Hepatocyte (in vitro differentiated cells): ENCODE results near the gene ANKS3. TPM values are rescaled to one million over a fixed set of nuclear protein-coding genes. Genes with fewer than 3 reads are reported as not detected.

Experiments
- DNase-seq: peaks from one replicate; pipeline ENCODE4 v3.0.0-alpha.2; 2016; ENCODE audit warnings: low spot score
- H2AFZ ChIP-seq: fragments of 200-600 bp; sonication (generic); 2 replicates; pipeline ENCODE4 v1.6.0; 2016; ENCODE audit warnings: antibody characterized with exemption, mild to moderate bottlenecking
- H3K27ac ChIP-seq: fragments of 200-600 bp; sonication (generic); 2 replicates; pipeline ENCODE4 v1.5.1; 2016; ENCODE audit warnings: mild to moderate bottlenecking
- H3K27me3 ChIP-seq: fragments of 200-600 bp; sonication (generic); 2 replicates; pipeline ENCODE4 v1.6.1; 2016
- H3K36me3 ChIP-seq: fragments of 200-600 bp; sonication (generic); replicated peaks from 2 replicates; pipeline ENCODE4 v1.5.1; 2016; ENCODE audit warnings: low read depth; ENCODE audit not compliant: insufficient read depth
- H3K4me1 ChIP-seq: fragments of 200-600 bp; sonication (generic); 2 replicates; pipeline ENCODE4 v1.5.1; 2016; ENCODE audit warnings: mild to moderate bottlenecking, moderate library complexity; ENCODE audit not compliant: insufficient read depth
- H3K4me2 ChIP-seq: fragments of 200-600 bp; sonication (generic); 2 replicates; pipeline ENCODE4 v1.6.0; 2016
- H3K4me3 ChIP-seq: fragments of 200-600 bp; sonication (generic); 2 replicates; pipeline ENCODE4 v1.5.1; 2016; ENCODE audit warnings: mild to moderate bottlenecking
- H3K79me2 ChIP-seq: fragments of 200-600 bp; sonication (generic); 2 replicates; pipeline ENCODE4 v1.6.0; 2017; ENCODE audit warnings: mild to moderate bottlenecking
- H3K9me2 ChIP-seq: fragments of 200-600 bp; sonication (generic); replicated peaks from 2 replicates; pipeline ENCODE4 v1.6.0; 2017; ENCODE audit warnings: mild to moderate bottlenecking; ENCODE audit not compliant: insufficient read depth
- H3K9me3 ChIP-seq: fragments of 200-600 bp; sonication (generic); 2 replicates; pipeline ENCODE4 v1.5.1; 2016; ENCODE audit warnings: low read depth, mild to moderate bottlenecking
- H4K20me1 ChIP-seq: fragments of 200-600 bp; sonication (generic); 2 replicates; pipeline ENCODE4 v1.6.0; 2016; ENCODE audit warnings: mild to moderate bottlenecking; ENCODE audit not compliant: insufficient read depth, poor library complexity, severe bottlenecking
- EZH2 ChIP-seq: fragments of 200-600 bp; sonication (generic); IDR thresholded peaks from 2 replicates; pipeline ENCODE4 v1.6.1; 2016; ENCODE audit warnings: antibody characterized with exemption, mild to moderate bottlenecking, borderline replicate concordance
- EZH2phosphoT487 ChIP-seq: fragments of 200-600 bp; sonication (generic); IDR thresholded peaks from one replicate; pipeline ENCODE4 v1.6.1; 2018; ENCODE audit warnings: antibody characterized with exemption, mild to moderate bottlenecking, low read depth, moderate library complexity; ENCODE audit not compliant: unreplicated experiment, severe bottlenecking
- WGBS: methylation state at CpG from one replicate; pipeline ENCODE4 v1.1.6; 2016; ENCODE audit warnings: low lambda C conversion rate; ENCODE audit errors: missing lambda C conversion rate; 5-methylcytosine and 5-hydroxymethylcytosine counted together
- microRNA-seq: library from miRNA; unstranded; fragments of <30 nt; microRNA quantifications from one replicate; pipeline ENCODE4, GENCODE V29; 2017
- polyA plus RNA-seq: library from polyadenylated mRNA; unstranded; fragments of >200 nt; fragmentation: Nextera tagmentation; extraction: Ambion mirVana; gene quantifications from 2 replicates; pipeline ENCODE4 v1.2.1, GENCODE V29; 2016
- small RNA-seq: library from RNA; depleted of rRNA; stranded (forward); fragments of <200 nt; gene quantifications from one replicate; pipeline ENCODE3, GENCODE V24; 2014
- total RNA-seq: library from RNA; depleted of rRNA; stranded (reverse); fragments of >200 nt; gene quantifications from 2 replicates; pipeline ENCODE4 v1.2.3, GENCODE V29; 2014
- TF ChIP-seq, protein P1 (sequence below): fragments of 200-600 bp; sonication (generic); IDR thresholded peaks from 2 replicates; pipeline ENCODE4 v1.5.1; 2016; ENCODE audit warnings: antibody characterized with exemption, mild to moderate bottlenecking; ENCODE audit not compliant: poor library complexity

Gene ANKS3
- total and polyA plus RNA-seq, 2 experiments from 2014 or later: 11.7 to 17.4 TPM

DNA sequence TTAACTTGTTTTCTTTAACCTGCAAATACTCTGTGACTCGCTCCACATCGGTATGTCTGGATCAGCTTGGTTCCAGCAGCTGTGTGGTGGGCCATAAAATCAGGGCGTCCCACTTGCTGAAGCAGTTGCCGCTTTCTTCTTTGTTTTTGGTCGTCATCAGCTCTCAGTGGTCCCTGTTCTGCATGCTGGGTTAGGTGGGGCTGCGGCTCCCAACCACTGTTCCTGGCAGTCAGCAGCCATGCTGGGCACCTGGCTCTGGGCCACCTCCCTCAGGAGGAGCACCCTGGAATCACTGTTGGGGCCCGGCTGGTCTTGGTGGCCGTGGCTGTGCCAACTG, 86.5 kb downstream of the ANKS3 start:
- Histone ChIP-seq H4K20me1 (peaks cover 15% of the 10 kb centered on the region), H2AFZ (no peak overlapping the region), H3K27me3 (no peaks in the 10 kb centered on the region), H3K9me2 (no peaks in the 10 kb centered on the region), H3K4me3 (no peak overlapping the region), H3K4me1 (peaks cover 2% of the 10 kb centered on the region), H3K79me2 (peaks cover 74% of the 10 kb centered on the region), H3K9me3 (no peaks in the 10 kb centered on the region), H3K27ac (no peak overlapping the region), H3K4me2 (no peak overlapping the region), H3K36me3 (no peaks in the 10 kb centered on the region)
- WGBS: 100% methylated on average over 8 of the region's 8 CpGs
- TF ChIP-seq, protein P1, sequence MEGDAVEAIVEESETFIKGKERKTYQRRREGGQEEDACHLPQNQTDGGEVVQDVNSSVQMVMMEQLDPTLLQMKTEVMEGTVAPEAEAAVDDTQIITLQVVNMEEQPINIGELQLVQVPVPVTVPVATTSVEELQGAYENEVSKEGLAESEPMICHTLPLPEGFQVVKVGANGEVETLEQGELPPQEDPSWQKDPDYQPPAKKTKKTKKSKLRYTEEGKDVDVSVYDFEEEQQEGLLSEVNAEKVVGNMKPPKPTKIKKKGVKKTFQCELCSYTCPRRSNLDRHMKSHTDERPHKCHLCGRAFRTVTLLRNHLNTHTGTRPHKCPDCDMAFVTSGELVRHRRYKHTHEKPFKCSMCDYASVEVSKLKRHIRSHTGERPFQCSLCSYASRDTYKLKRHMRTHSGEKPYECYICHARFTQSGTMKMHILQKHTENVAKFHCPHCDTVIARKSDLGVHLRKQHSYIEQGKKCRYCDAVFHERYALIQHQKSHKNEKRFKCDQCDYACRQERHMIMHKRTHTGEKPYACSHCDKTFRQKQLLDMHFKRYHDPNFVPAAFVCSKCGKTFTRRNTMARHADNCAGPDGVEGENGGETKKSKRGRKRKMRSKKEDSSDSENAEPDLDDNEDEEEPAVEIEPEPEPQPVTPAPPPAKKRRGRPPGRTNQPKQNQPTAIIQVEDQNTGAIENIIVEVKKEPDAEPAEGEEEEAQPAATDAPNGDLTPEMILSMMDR: no peak
- TF ChIP-seq EZH2 (no peak), EZH2phosphoT487 (no peak)
- no peak for DNase-seq

DNA sequence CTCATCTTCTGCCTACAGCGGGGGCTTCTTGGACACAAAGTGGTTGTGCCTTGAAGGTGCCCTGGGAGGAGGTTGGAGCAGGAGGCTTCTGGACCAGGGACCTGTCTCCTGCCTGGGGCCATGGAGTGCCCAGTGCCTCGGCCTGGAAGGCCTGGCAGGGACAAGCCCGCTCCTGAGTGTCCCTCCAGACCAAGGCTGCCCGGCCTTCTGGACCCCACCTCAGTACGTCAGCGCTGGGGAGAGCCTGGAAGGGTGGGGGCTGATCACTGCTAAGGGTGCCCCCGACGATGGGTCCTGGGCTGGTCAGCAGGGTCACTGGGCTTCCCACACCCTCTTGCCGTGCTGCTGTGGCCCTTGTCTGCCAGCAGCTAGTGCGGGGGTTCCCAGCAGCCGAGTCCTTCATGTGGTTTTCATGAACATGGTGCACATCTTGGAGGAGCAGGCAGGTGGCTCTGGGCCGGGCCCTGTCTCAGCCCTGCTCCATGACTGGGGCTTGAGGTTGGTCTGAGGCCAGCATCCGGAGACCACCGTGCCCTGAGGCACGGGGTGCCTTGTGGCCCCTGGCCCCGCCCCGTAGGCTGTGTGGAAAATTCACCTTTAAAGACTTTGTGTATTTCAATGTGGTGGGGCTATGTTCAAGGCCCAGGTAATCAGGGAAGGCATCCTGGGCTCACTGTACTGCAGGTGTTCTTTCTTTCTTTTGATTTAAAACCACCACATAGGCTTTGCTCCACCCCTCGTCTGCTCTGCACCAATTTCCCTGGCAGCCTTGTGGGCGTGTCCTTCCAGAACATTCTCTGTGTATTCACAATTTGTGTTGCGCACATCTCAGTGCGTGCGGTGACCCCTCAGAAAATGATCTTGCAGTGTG, 87.1 kb downstream of the ANKS3 start:
- H3K9me2 ChIP-seq: no peaks in the 10 kb centered on the region
- H3K4me1 ChIP-seq: no peaks in the 10 kb centered on the region
- no peak overlapping the region for H3K4me2 ChIP-seq
- no peak overlapping the region for H3K27ac ChIP-seq
- peaks cover 81% of the 10 kb centered on the region for H3K79me2 ChIP-seq
- peaks cover 21% of the 10 kb centered on the region for H4K20me1 ChIP-seq
- TF ChIP-seq EZH2phosphoT487 (no peak), EZH2 (no peak)
- TF ChIP-seq, protein P1: no peak
- H3K4me3 ChIP-seq: no peak overlapping the region
- no peak for DNase-seq
- no peak overlapping the region for H2AFZ ChIP-seq
- no peaks in the 10 kb centered on the region for H3K36me3 ChIP-seq
- H3K27me3 ChIP-seq: no peaks in the 10 kb centered on the region
- no peaks in the 10 kb centered on the region for H3K9me3 ChIP-seq
- WGBS: 98% methylated on average over 19 of the region's 22 CpGs

Small RNA genes within 50 kb of the gene (microRNA-seq; reads per million reads assigned to microRNA genes)
- not detected for gene MIR6769A

Small RNA genes within 50 kb of the gene (small RNA-seq; reads per million reads assigned to genes)
- gene MIR6769A (not detected), gene RF00017 (not detected)

Other genes starting within 250 kb of the ANKS3 start
- gene CDIP1, start 195.5 kb downstream of the ANKS3 start, total RNA-seq: 19.7 and 22.0 TPM in 2 replicates
- gene CDIP1, start 195.5 kb downstream of the ANKS3 start, polyA plus RNA-seq: 29.3 and 33.3 TPM in 2 replicates
- 0.12 and 0.20 TPM in 2 replicates for gene C16orf96, start 177.9 kb downstream of the ANKS3 start, total RNA-seq
- gene C16orf96, start 177.9 kb downstream of the ANKS3 start, polyA plus RNA-seq: 0.15 TPM in 1 of 2 replicates, not detected in the other
- 6.1 and 9.9 TPM in 2 replicates for gene UBALD1, start 119.4 kb downstream of the ANKS3 start, total RNA-seq
- gene UBALD1, start 119.4 kb downstream of the ANKS3 start, polyA plus RNA-seq: 25.7 and 36.8 TPM in 2 replicates
- 24.1 and 29.2 TPM in 2 replicates for gene MGRN1, start 109.4 kb downstream of the ANKS3 start, total RNA-seq
- 30.8 and 32.0 TPM in 2 replicates for gene MGRN1, start 109.4 kb downstream of the ANKS3 start, polyA plus RNA-seq
- gene NUDT16L1, start 40.7 kb downstream of the ANKS3 start, total RNA-seq: 40.4 and 54.8 TPM in 2 replicates
- gene NUDT16L1, start 40.7 kb downstream of the ANKS3 start, polyA plus RNA-seq: 78.8 and 80.5 TPM in 2 replicates
- gene DNAAF8, start 266 bp upstream of the ANKS3 start, total RNA-seq: 0.23 and 0.64 TPM in 2 replicates
- gene DNAAF8, start 266 bp upstream of the ANKS3 start, polyA plus RNA-seq: 1.6 and 3.3 TPM in 2 replicates
- 8.7 and 10.4 TPM in 2 replicates for gene ZNF500, start 32.9 kb upstream of the ANKS3 start, total RNA-seq
- 10.6 and 13.3 TPM in 2 replicates for gene ZNF500, start 32.9 kb upstream of the ANKS3 start, polyA plus RNA-seq
- gene SEPTIN12, start 54.1 kb upstream of the ANKS3 start, total RNA-seq: not detected in 2 replicates
- not detected in 2 replicates for gene SEPTIN12, start 54.1 kb upstream of the ANKS3 start, polyA plus RNA-seq
- not detected in 2 replicates for gene SMIM22, start 61.1 kb upstream of the ANKS3 start, total RNA-seq
- gene SMIM22, start 61.1 kb upstream of the ANKS3 start, polyA plus RNA-seq: 12.3 and 15.1 TPM in 2 replicates
- gene ROGDI, start 68.4 kb upstream of the ANKS3 start, total RNA-seq: 21.2 and 29.1 TPM in 2 replicates
- gene ROGDI, start 68.4 kb upstream of the ANKS3 start, polyA plus RNA-seq: 48.2 and 49.5 TPM in 2 replicates
- gene GLYR1, start 113.0 kb upstream of the ANKS3 start, total RNA-seq: 46.5 and 49.5 TPM in 2 replicates
- 47.2 and 56.9 TPM in 2 replicates for gene GLYR1, start 113.0 kb upstream of the ANKS3 start, polyA plus RNA-seq
- 21.4 and 28.1 TPM in 2 replicates for gene UBN1, start 113.2 kb upstream of the ANKS3 start, total RNA-seq
- gene UBN1, start 113.2 kb upstream of the ANKS3 start, polyA plus RNA-seq: 19.1 and 24.3 TPM in 2 replicates
- 29.1 and 32.8 TPM in 2 replicates for gene PPL, start 202.9 kb upstream of the ANKS3 start, total RNA-seq
- 44.5 and 45.0 TPM in 2 replicates for gene PPL, start 202.9 kb upstream of the ANKS3 start, polyA plus RNA-seq
- gene SEC14L5, start 224.1 kb upstream of the ANKS3 start, total RNA-seq: 0.20 and 3.5 TPM in 2 replicates
- 0.69 and 1.0 TPM in 2 replicates for gene SEC14L5, start 224.1 kb upstream of the ANKS3 start, polyA plus RNA-seq